ENCODE measurements around the gene GNAO1. TPM values are rescaled to one million over a fixed set of nuclear protein-coding genes. Genes with fewer than 3 reads are reported as not detected.

The GNAO1 gene
- total and polyA plus RNA-seq, 2 of the 13 experiments (the other 11 are each of a cell fraction or from before 2014, with no cell fraction given): not detected

GRCh38 chr16:56225017-56225742 lies 33.9 kb downstream of the GNAO1 start:
- ATAC-seq (no peak), FAIRE-seq (no peak), DNase-seq (ENCODE audit: low spot score) (no peak)
- Histone ChIP-seq H3K4me3 (replicated peaks in 1 of 3; ENCODE audit: insufficient read depth in 1 of 3, low read depth in 2 of 3, low read length in 3 of 3) (no peak overlapping the region), H2AFZ (ENCODE audit: low read length) (no peak overlapping the region), H3K79me2 (ENCODE audit: insufficient read depth, low read length) (no peaks in the 10 kb centered on the region), H3K9me3 (ENCODE audit: low read length) (no peaks in the 10 kb centered on the region), H3K27ac (ENCODE audit: extremely low read length, insufficient read depth, low read length) (no peak overlapping the region), H3K4me1 (ENCODE audit: insufficient read depth, low read length) (no peaks in the 10 kb centered on the region), H3K9ac (ENCODE audit: insufficient read depth, low read depth, low read length) (no peak overlapping the region), H3K36me3 (replicated peaks in 1 of 2; ENCODE audit: control insufficient read depth in 1 of 2, insufficient read depth in 2 of 2, low read length in 2 of 2) (no peaks in the 10 kb centered on the region), H4K20me1 (ENCODE audit: insufficient read depth, low read length) (no peaks in the 10 kb centered on the region), H3K27me3 (ENCODE audit: control insufficient read depth in 1 of 2, insufficient read depth in 2 of 2, low read length in 2 of 2) (peaks cover 0 to 3% of the 10 kb centered on the region in 2 experiments; a peak in 1 of 5 replicates), H3K4me2 (ENCODE audit: low read depth, low read length) (no peak overlapping the region)
- WGBS (ENCODE audit: low lambda C conversion rate): 6% methylated on average over 2 of the region's 2 CpGs
- BruUV-seq (replicated peaks): no TSS peak
- CTCF ChIA-PET (ENCODE audit: low intra/inter-chr PET ratio, low total read pairs): no interaction called here
- in situ Hi-C loops (cut with HindIII; ENCODE audit: extremely low pct_ligation_motif_present, low pct_unique_long_range_greater_than_20kb) (no loop called here), intact Hi-C loops (cut with micrococcal nuclease; ENCODE audit: unreplicated experiment) (no loop called here)
- POLR2A ChIA-PET: no interaction called here
- TF ChIP-seq, protein P1, sequence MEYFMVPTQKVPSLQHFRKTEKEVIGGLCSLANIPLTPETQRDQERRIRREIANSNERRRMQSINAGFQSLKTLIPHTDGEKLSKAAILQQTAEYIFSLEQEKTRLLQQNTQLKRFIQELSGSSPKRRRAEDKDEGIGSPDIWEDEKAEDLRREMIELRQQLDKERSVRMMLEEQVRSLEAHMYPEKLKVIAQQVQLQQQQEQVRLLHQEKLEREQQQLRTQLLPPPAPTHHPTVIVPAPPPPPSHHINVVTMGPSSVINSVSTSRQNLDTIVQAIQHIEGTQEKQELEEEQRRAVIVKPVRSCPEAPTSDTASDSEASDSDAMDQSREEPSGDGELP (IDR thresholded peaks at IDR 0.05; ENCODE audit: borderline replicate concordance, low read depth): no peak
- TF ChIP-seq ZNF136 (CRISPR knock-in tag; IDR thresholded peaks at IDR 0.05; ENCODE audit: low read depth) (no peak), CCAR2 (optimal IDR thresholded peaks at IDR 0.05; ENCODE audit: low read depth, low read length) (no peak), JUND (CRISPR knock-in tag; IDR thresholded peaks at IDR 0.05) (no peak), U2AF1 (optimal IDR thresholded peaks at IDR 0.05; ENCODE audit: low read depth, low read length) (no peak), AHR (CRISPR knock-in tag; IDR thresholded peaks at IDR 0.05) (no peak), ZNF547 (CRISPR knock-in tag; IDR thresholded peaks at IDR 0.05) (no peak), ZNF44 (CRISPR knock-in tag; IDR thresholded peaks at IDR 0.05) (no peak), NONO (IDR thresholded peaks at IDR 0.05) (no peak), NONO (CRISPR knock-in tag; conservative IDR thresholded peaks at IDR 0.05) (no peak), CBX2 (IDR thresholded peaks at IDR 0.05; ENCODE audit: low read depth, low read length) (no peak), CBX2 (CRISPR knock-in tag; IDR thresholded peaks at IDR 0.05; ENCODE audit: low read depth) (no peak), RBM39 (IDR thresholded peaks at IDR 0.05; ENCODE audit: low read depth, low read length, poor library complexity, severe bottlenecking) (no peak), GLI4 (CRISPR knock-in tag; IDR thresholded peaks at IDR 0.05; ENCODE audit: borderline replicate concordance) (no peak), ZNF530 (CRISPR knock-in tag; IDR thresholded peaks at IDR 0.05; ENCODE audit: low read depth) (no peak), ATRX (CRISPR knock-in tag; IDR thresholded peaks at IDR 0.05; ENCODE audit: borderline replicate concordance) (no peak), BCLAF1 (IDR thresholded peaks at IDR 0.05) (no peak)
- TF ChIP-seq, protein P2, sequence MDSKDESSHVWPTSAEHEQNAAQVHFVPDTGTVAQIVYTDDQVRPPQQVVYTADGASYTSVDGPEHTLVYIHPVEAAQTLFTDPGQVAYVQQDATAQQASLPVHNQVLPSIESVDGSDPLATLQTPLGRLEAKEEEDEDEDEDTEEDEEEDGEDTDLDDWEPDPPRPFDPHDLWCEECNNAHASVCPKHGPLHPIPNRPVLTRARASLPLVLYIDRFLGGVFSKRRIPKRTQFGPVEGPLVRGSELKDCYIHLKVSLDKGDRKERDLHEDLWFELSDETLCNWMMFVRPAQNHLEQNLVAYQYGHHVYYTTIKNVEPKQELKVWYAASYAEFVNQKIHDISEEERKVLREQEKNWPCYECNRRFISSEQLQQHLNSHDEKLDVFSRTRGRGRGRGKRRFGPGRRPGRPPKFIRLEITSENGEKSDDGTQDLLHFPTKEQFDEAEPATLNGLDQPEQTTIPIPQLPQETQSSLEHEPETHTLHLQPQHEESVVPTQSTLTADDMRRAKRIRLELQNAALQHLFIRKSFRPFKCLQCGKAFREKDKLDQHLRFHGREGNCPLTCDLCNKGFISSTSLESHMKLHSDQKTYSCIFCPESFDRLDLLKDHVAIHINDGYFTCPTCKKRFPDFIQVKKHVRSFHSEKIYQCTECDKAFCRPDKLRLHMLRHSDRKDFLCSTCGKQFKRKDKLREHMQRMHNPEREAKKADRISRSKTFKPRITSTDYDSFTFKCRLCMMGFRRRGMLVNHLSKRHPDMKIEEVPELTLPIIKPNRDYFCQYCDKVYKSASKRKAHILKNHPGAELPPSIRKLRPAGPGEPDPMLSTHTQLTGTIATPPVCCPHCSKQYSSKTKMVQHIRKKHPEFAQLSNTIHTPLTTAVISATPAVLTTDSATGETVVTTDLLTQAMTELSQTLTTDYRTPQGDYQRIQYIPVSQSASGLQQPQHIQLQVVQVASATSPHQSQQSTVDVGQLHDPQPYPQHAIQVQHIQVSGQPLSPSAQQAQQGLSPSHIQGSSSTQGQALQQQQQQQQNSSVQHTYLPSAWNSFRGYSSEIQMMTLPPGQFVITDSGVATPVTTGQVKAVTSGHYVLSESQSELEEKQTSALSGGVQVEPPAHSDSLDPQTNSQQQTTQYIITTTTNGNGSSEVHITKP (CRISPR knock-in tag; IDR thresholded peaks at IDR 0.05; ENCODE audit: low read depth): no peak

All from HepG2 (cell line).